Ishikawa (cell line): Measurements from ENCODE around the gene LIG1.

Experiments
- CEBPB ChIP-seq: IDR thresholded peaks from 2 replicates; pipeline ENCODE4 v1.6.1; 2012
- CREB1 ChIP-seq: IDR thresholded peaks from 2 replicates; pipeline ENCODE4 v1.6.1; 2012; ENCODE audit warnings: low read depth
- EGR1 ChIP-seq: IDR thresholded peaks from 2 replicates; pipeline ENCODE4 v1.6.1; 2012
- EP300 ChIP-seq: IDR thresholded peaks from 2 replicates; pipeline ENCODE4 v1.6.1; 2012; ENCODE audit warnings: borderline replicate concordance
- FOXM1 ChIP-seq: IDR thresholded peaks from 2 replicates; pipeline ENCODE4 v1.6.1; 2012; ENCODE audit warnings: low read depth, borderline replicate concordance
- NFIC ChIP-seq: IDR thresholded peaks from 2 replicates; pipeline ENCODE4 v1.6.1; 2012
- RAD21 ChIP-seq: IDR thresholded peaks from 2 replicates; pipeline ENCODE4 v1.6.1; 2012; ENCODE audit warnings: low read depth
- TAF1 ChIP-seq: IDR thresholded peaks from 2 replicates; pipeline ENCODE4 v1.6.1; 2012; ENCODE audit warnings: low read depth, mild to moderate bottlenecking
- TCF12 ChIP-seq: IDR thresholded peaks from 2 replicates; pipeline ENCODE4 v1.6.1; 2012; ENCODE audit warnings: low read depth
- TEAD4 ChIP-seq: IDR thresholded peaks from 2 replicates; pipeline ENCODE4 v1.6.1; 2012
- USF1 ChIP-seq: IDR thresholded peaks from 2 replicates; pipeline ENCODE4 v1.6.1; 2012
- YY1 ChIP-seq: IDR thresholded peaks from 2 replicates; pipeline ENCODE4 v1.6.1; 2012; ENCODE audit warnings: low read depth
- ZBTB7A ChIP-seq: IDR thresholded peaks from 2 replicates; pipeline ENCODE4 v1.6.1; 2012; ENCODE audit warnings: low read depth
- TF ChIP-seq, protein P1 (sequence below): IDR thresholded peaks from 2 replicates; pipeline ENCODE4 v1.6.1; 2012
- TF ChIP-seq, protein P2 (sequence below): IDR thresholded peaks from 2 replicates; pipeline ENCODE4 v1.6.1; 2012; ENCODE audit warnings: low read depth, mild to moderate bottlenecking

The LIG1 gene

DNA sequence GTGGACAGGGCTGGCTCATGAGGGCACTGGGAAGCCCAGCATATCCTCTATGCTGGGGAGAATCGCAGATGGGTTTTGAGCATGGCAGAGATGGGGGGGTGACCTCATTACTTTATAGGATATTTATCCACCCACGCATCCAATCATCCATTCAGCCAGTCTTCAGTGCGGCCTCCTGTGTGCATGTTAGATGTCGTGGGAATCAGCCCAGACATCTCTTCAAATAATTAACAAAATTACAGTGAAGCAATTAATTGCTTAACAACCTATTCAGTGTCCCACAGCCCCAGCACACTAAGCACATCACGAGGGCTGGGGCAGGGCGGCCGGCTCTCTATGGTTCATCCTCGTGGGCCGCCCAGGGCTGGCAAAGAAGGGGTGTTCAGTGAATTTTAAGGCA lies 21.6 kb downstream of the LIG1 start:
- TF ChIP-seq, protein P1, sequence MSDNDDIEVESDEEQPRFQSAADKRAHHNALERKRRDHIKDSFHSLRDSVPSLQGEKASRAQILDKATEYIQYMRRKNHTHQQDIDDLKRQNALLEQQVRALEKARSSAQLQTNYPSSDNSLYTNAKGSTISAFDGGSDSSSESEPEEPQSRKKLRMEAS: no peak
- TF ChIP-seq YY1 (no peak), FOXM1 (no peak), TCF12 (no peak), EP300 (no peak), USF1 (no peak), CREB1 (no peak), ZBTB7A (no peak)
- TF ChIP-seq, protein P2, sequence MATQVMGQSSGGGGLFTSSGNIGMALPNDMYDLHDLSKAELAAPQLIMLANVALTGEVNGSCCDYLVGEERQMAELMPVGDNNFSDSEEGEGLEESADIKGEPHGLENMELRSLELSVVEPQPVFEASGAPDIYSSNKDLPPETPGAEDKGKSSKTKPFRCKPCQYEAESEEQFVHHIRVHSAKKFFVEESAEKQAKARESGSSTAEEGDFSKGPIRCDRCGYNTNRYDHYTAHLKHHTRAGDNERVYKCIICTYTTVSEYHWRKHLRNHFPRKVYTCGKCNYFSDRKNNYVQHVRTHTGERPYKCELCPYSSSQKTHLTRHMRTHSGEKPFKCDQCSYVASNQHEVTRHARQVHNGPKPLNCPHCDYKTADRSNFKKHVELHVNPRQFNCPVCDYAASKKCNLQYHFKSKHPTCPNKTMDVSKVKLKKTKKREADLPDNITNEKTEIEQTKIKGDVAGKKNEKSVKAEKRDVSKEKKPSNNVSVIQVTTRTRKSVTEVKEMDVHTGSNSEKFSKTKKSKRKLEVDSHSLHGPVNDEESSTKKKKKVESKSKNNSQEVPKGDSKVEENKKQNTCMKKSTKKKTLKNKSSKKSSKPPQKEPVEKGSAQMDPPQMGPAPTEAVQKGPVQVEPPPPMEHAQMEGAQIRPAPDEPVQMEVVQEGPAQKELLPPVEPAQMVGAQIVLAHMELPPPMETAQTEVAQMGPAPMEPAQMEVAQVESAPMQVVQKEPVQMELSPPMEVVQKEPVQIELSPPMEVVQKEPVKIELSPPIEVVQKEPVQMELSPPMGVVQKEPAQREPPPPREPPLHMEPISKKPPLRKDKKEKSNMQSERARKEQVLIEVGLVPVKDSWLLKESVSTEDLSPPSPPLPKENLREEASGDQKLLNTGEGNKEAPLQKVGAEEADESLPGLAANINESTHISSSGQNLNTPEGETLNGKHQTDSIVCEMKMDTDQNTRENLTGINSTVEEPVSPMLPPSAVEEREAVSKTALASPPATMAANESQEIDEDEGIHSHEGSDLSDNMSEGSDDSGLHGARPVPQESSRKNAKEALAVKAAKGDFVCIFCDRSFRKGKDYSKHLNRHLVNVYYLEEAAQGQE: no peak

DNA sequence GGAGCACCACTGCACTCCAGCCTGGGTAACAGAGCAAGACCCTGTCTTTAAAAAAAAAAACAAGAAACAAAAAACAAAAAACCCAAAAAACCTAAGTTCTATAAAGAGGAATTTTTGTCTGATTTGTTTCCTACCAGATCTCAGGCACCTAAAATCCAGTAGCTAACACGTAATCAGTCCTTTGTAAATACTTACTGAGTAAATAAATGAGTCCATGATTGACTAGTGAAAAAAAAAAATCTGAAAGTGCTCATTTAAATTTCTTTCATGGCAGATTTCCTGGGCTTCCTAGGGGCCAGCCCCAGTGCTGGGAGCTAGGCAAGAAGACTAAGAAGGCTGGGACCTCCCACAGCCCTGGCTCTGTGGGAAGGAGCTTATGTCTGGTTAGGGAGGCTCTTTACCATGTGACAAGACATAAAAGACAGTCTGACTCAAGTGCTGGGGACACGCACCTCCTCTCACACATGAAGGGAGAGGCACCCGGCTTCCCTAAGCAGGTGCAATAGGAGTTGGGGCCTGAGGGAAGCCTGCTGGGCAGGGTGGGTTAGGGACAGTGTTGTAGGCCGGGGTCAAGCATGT lies 22.5 kb downstream of the LIG1 start:
- TF ChIP-seq EGR1 (no peak), CEBPB (no peak), CREB1 (no peak), TCF12 (no peak), YY1 (no peak), RAD21 (no peak), TAF1 (no peak), NFIC (no peak), ZBTB7A (no peak), TEAD4 (no peak), EP300 (no peak), USF1 (no peak), FOXM1 (no peak)
- TF ChIP-seq, protein P1: no peak
- TF ChIP-seq, protein P2: no peak

DNA sequence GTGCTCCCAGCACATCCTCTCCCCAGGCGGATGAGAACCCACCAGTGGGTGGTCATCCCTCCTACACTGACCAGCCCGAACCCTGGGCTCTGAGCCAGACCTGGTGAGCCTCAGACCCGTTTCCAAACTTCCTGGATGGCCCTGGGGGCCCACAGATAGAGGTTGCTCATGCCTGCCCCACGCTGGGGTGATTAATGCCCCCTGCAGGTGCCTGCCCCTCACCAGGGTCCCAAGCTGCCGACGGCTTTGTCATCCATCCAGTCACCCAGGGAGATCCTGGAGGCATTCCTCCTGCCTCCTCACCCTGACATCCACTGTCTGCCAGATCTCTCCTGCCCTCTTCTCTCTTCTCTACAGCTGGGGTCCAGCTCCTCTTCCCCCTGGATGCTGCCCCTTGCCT lies 31.1 kb downstream of the LIG1 start:
- TF ChIP-seq YY1 (no peak), USF1 (no peak), EP300 (no peak), TEAD4 (no peak), FOXM1 (no peak), RAD21 (no peak)

- TF ChIP-seq TCF12 (no peak), FOXM1 (no peak)
Measured at GRCh38 chr19:48137411-48137810, 32.7 kb downstream of the LIG1 start.

DNA sequence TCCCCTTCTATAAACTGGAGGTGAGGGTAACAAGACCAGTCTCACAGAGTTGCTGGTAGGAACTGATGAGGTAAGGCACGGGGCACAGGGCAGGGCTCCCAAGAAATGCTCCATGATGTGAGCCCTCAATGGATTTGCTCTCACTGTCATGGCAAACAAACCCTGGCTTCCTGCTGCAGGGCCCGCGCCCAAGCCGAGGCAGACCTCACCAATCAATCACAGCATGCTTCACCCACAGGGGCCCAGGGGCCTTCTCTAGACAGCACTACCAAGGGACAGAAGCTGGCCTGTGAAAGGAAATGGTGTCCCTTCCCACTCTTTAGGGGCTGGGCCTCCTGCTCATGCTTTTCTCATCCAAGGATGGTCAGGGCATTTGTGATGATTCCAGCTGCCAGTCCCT lies 33.6 kb downstream of the LIG1 start:
- TF ChIP-seq TAF1 (no peak), TCF12 (no peak), CEBPB (no peak), TEAD4 (no peak), YY1 (no peak), USF1 (no peak), RAD21 (no peak), EGR1 (no peak), ZBTB7A (no peak), NFIC (no peak), EP300 (no peak), CREB1 (no peak), FOXM1 (no peak)
- TF ChIP-seq, protein P2: no peak
- TF ChIP-seq, protein P1: no peak
